Skeletal muscle tissue (tissue), 4 donors: ENCODE measurements around the gene FAM162A. TPM values are rescaled to one million over a fixed set of nuclear protein-coding genes. Genes with fewer than 3 reads are reported as not detected.
A peak's percentile ranks its signal among the peaks of the same experiment; 100 is the strongest.

Experiments
- H3K27ac ChIP-seq: one replicate; pipeline ENCODE4 v1.7.0; 2013; ENCODE audit warnings: mild to moderate bottlenecking, low read depth, low read length, inconsistent platforms
- H3K27me3 ChIP-seq, 3 donors: one replicate each; pipeline ENCODE4 v1.7.0; 2013; ENCODE audit warnings: low read length in 3 of 3; ENCODE audit not compliant: control insufficient read depth in 3 of 3, insufficient read depth in 3 of 3
- H3K36me3 ChIP-seq, 3 donors: one replicate each; pipeline ENCODE4 v1.7.0; 2013; ENCODE audit warnings: low read length in 3 of 3; ENCODE audit not compliant: control insufficient read depth in 3 of 3, insufficient read depth in 3 of 3
- H3K4me1 ChIP-seq, 3 donors: one replicate each; pipeline ENCODE4 v1.7.0; 2013; ENCODE audit warnings: low read length in 3 of 3, mild to moderate bottlenecking in 3 of 3; ENCODE audit not compliant: control insufficient read depth in 3 of 3, insufficient read depth in 3 of 3
- H3K4me3 ChIP-seq, 3 donors: one replicate each; pipeline ENCODE4 v1.7.0; 2013; ENCODE audit warnings: low read length in 3 of 3
- H3K9ac ChIP-seq, 3 donors: one replicate each; pipeline ENCODE4 v1.7.0; 2013; ENCODE audit warnings: low read length in 3 of 3, mild to moderate bottlenecking in 3 of 3, moderate library complexity in 2 of 3, low read depth in 1 of 3
- H3K9me3 ChIP-seq, 3 donors: one replicate each; pipeline ENCODE4 v1.7.0; 2013; ENCODE audit warnings: low read length in 3 of 3; ENCODE audit not compliant: control insufficient read depth in 3 of 3
- total RNA-seq: library from RNA; depleted of rRNA; stranded (reverse); fragments of >200 nt; gene quantifications from one replicate; pipeline ENCODE4 v1.2.3, GENCODE V29; 2014
- donor health status: Osteomylitis.

The FAM162A gene, protein sequence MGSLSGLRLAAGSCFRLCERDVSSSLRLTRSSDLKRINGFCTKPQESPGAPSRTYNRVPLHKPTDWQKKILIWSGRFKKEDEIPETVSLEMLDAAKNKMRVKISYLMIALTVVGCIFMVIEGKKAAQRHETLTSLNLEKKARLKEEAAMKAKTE
- 13.0 TPM for total RNA-seq

DNA sequence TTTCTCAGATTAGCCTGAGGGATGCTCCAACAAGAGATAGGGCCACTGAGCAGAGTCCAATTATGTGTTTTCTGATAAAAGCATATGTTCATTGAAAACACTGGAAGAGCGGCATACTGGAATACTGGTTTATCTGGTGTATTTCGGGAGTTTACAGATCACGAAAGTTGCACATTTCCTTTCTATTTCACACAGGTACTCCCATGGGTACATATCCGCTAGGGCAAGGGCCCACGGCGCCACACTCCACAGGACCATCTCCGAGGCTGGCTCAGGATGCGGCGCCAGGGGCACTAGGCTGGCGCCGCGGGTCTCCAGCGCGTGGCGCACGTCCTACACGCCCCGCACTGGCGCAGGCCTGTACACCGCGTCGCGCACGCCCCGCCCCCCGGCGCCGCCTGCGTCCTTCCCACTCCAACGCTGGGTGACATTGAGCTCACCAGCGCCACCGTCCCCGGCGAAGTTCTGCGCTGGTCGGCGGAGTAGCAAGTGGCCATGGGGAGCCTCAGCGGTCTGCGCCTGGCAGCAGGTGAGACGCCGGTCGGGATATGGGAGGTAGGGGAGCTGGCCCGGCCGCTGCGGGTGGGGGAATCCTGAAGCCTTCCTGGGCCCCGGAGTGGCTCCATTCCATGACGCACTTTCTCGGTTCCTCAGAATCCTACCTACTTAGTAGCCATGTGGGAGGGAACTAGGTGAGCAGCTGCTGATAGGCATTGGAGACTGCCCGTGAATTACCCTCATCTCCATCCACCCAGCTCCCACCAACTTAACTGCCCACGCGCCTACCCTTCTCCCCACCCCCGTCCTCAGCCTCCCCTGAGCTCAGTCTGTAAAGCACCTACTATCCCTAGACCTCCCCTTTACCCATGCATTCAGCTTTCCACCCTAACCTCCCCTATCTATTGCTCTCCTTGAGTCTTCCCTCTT is at the start of gene FAM162A:
TSS of gene FAM162A (plus strand) at position 412 of the 927 bp plus-strand sequence. CDS start at position 496, 84 bp downstream.
- Histone ChIP-seq H3K4me3 (peak within 1 kb of the TSS; percentile 85 to 96 (median 94)), H3K4me1 (peaks cover 4 to 18% (median 6%) of the 10 kb centered on the region in 3 donors), H3K27me3 (no peaks in the 10 kb centered on the region), H3K9ac (peak within 1 kb of the TSS; percentile 90 to 93 (median 91)), H3K9me3 (no peaks in the 10 kb centered on the region), H3K27ac (peak within 1 kb of the TSS; percentile 92), H3K36me3 (no peaks in the 10 kb centered on the region)

DNA sequence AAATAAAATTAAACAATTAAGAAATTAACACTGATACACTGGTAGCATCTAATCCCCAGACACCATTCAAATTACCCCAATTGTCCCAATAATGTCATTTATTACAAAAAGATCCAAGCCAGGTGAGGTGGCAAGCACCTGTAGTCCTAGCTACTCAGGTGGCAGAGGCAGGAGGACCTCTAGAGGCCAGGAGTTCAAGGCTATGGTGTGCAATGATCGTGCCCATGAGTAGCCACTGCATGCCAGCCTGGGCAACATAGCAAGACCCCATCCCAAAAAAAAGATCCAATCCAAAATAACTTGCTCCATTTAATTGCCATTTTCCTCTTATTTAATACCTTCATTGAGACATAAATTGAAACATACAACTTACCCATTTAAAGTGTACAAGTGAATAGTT is 41.2 kb upstream of the FAM162A start:
- no peak overlapping the region for H3K4me3 ChIP-seq
- H3K36me3 ChIP-seq = no peaks in the 10 kb centered on the region
- no peak overlapping the region for H3K9ac ChIP-seq
- H3K27me3 ChIP-seq = no peaks in the 10 kb centered on the region
- no peak overlapping the region for H3K27ac ChIP-seq
- no peaks in the 10 kb centered on the region for H3K4me1 ChIP-seq
- H3K9me3 ChIP-seq = no peaks in the 10 kb centered on the region

DNA sequence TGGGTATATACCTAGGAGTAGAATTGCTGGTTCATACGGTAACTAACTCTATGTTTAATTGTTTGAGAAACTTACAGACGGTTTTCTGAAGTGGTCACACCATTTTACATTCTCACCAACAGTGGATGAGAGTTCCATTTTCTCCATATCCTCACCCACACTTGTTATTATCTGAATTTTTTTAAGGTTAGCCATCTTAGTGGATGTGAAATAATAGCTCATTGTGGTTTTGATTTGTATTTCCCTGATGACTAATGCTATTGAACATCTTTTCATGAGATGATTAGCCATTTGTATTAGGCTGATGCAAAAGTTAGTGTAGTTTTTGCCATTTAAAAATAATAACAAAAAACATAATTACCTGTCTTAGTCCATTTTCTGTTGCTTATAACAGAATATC is 40.3 kb upstream of the FAM162A start:
- Histone ChIP-seq H3K4me3 (no peak overlapping the region), H3K9me3 (no peaks in the 10 kb centered on the region), H3K4me1 (no peaks in the 10 kb centered on the region), H3K27ac (no peak overlapping the region), H3K9ac (no peak overlapping the region), H3K36me3 (no peaks in the 10 kb centered on the region), H3K27me3 (no peaks in the 10 kb centered on the region)

DNA sequence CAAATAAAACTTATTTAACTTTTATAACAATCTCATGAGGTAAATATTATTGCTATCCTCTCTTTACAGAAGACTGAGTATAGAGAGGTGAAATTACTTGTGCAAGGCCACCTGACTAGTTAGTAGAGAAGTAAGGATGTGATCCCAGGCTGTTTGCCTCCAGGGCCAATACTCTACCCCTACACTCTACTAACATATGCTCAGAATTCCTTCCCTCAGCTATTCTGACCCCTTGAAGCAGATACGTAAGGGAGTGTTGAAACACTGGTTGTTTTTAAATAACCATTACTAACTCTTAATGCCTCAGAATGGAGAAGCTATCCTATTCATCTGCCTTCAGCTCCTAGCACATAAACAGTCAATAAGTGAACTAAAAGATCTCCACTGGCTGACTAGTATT is 34.8 kb upstream of the FAM162A start:
- no peaks in the 10 kb centered on the region for H3K4me1 ChIP-seq

DNA sequence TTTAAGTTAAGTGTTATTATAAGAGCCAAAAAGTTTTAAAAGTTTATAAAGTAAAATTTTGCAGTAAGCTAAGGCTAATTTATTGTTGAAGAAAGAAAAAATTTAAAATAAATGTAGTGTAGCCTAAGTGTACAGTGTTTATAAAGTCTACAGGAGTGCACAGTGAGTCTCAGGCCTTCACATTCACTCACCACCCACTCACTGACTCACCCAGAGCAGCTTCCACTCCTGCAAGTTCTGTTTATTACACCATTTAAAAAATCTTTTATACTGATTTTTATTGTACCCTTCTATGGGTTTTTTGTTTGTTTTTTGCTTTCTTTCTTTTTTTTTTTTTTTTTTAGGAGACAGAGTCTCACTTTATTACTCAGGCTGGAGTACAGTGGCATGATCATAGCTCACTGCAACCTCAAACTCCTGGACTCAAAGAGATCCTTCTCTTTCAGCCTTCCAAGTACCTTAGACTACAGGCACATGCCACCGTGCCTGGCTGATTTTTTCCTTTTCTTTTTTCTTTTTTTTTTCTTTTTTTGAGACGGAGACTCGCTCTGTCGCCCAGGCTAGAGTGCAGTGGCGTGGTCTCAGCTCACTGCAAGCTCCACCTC is 33.1 kb upstream of the FAM162A start:
- Histone ChIP-seq H3K4me1 (no peaks in the 10 kb centered on the region), H3K9me3 (no peaks in the 10 kb centered on the region)

More for the DNA sequence above, 34.8 kb upstream of the FAM162A start:
- Histone ChIP-seq H3K4me3 (no peak overlapping the region), H3K27me3 (no peaks in the 10 kb centered on the region), H3K27ac (no peak overlapping the region), H3K9ac (no peak overlapping the region), H3K9me3 (no peaks in the 10 kb centered on the region), H3K36me3 (no peaks in the 10 kb centered on the region)

DNA sequence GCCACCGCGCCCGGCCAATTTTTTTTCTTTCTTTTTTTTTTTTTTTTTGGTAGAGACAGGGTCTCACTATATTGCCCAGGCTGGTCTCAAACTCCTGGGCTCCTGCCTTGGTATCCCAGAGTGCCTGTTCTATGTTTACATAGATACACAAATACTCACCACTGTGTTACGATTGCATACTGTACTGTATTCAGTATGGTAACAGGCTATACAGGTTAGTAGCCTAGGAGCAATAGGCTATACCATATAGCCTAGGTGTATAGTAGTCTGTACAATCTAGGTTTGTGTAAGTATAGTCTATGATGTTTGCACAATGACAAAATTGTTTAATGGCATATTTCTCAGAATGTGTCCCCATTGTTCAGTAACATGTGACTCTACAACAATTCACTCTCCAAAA is 32.4 kb upstream of the FAM162A start:
- Histone ChIP-seq H3K9me3 (no peaks in the 10 kb centered on the region), H3K27ac (no peak overlapping the region), H3K4me1 (no peaks in the 10 kb centered on the region), H3K27me3 (no peaks in the 10 kb centered on the region), H3K9ac (no peak overlapping the region), H3K36me3 (no peaks in the 10 kb centered on the region), H3K4me3 (no peak overlapping the region)

More for the DNA sequence above, 33.1 kb upstream of the FAM162A start:
- no peak overlapping the region for H3K9ac ChIP-seq
- no peak overlapping the region for H3K4me3 ChIP-seq
- no peak overlapping the region for H3K27ac ChIP-seq
- no peaks in the 10 kb centered on the region for H3K36me3 ChIP-seq
- no peaks in the 10 kb centered on the region for H3K27me3 ChIP-seq

DNA sequence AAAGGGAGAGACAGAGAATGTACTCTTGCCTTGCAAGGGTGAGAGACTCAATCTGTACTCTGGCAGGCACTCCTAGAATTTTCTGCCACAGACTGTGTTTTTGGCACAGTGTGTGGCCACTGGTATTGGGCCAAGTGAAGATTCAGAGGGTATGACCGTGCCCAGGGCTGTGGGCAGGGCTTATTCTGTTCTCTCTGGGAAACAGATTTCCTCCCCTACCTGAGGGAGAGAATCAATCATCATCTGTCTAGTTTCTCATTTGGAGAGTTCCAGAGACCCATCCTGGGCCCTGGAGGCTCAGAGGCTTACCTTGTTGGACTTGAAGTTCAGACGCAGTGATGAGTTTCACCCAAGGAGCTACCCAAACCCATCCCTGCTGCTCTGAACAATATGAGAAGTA is 30.8 kb upstream of the FAM162A start:
- Histone ChIP-seq H3K9me3 (no peaks in the 10 kb centered on the region), H3K27ac (no peak overlapping the region), H3K4me1 (no peaks in the 10 kb centered on the region), H3K9ac (no peak overlapping the region), H3K4me3 (no peak overlapping the region), H3K36me3 (peaks cover 0 to 2% (median under 1%) of the 10 kb centered on the region in 3 donors), H3K27me3 (no peaks in the 10 kb centered on the region)

DNA sequence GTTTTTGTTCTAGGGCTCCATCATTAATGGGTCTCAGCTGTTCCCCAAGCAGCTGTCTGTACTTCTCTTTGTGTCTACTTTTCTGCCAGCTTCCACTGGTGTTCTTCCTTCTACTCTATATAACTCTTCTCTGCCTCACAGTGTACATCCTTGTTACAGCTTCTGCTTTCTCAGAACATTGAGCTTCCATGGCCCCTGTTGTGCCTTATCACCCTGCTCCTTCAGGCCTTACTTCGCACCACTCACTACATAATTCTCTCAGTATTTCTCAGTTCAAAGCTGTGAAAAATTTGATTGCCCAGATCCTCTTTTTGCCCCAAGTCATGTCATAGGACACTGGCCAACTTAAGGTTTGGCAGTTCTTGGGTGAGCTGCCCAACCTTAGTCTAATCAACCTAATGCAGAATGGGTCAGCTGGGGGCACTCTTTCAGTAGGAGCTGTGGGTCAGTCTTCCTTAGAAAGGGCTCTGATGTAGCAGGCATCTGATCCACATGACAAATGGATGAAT is 30.0 kb upstream of the FAM162A start:
- H3K9me3 ChIP-seq = no peaks in the 10 kb centered on the region
- H3K4me1 ChIP-seq = no peaks in the 10 kb centered on the region
- H3K9ac ChIP-seq = no peak overlapping the region
- peaks cover 6 to 8% (median 7%) of the 10 kb centered on the region in 3 donors for H3K36me3 ChIP-seq
- no peak overlapping the region for H3K27ac ChIP-seq
- no peaks in the 10 kb centered on the region for H3K27me3 ChIP-seq
- no peak overlapping the region for H3K4me3 ChIP-seq

DNA sequence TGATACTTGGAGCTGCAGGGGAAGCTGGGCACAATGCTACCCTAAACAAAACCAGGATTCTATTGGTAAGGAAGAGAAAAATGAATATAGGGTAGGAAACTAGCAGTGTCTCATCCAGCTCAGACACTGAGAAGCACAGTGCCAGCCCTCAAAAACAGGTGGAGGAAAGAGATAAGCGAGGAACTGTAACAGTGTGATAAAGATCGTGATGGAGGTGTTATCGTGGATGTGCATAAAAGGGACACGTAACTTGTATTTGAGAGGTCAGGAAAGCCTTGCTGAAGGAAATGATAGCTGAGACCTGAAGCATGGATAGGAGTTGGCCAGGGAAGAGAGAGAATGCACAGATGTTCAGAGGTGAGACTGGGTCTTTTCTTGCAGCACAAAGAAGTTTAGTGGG is 28.4 kb upstream of the FAM162A start:
- Histone ChIP-seq H3K36me3 (peaks cover 6 to 8% (median 7%) of the 10 kb centered on the region in 3 donors), H3K27ac (no peak overlapping the region), H3K4me3 (no peak overlapping the region), H3K27me3 (no peaks in the 10 kb centered on the region), H3K9me3 (no peaks in the 10 kb centered on the region), H3K4me1 (no peaks in the 10 kb centered on the region), H3K9ac (no peak overlapping the region)

DNA sequence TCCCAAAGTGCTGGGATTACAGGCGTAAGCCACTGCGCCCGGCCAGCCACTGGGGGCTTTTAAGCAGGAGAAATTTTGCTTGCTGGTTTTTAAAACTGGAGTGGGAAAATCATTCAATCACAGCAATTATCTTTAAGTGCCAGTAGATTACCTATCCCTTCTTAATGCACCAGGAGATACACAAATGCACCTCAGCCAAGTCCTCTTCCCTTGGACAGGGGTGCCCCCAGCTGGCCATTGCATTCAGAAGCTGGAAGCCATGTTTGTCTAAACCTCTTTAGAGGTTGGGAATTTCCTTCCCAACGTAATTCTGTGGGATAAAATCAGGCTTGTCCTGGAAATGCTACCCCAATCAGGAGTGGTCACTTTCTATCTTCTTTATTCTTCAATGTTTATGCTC is 27.6 kb upstream of the FAM162A start:
- H3K27me3 ChIP-seq = no peaks in the 10 kb centered on the region
- no peaks in the 10 kb centered on the region for H3K9me3 ChIP-seq
- peaks cover 7 to 9% (median 8%) of the 10 kb centered on the region in 3 donors for H3K36me3 ChIP-seq
- no peak overlapping the region for H3K27ac ChIP-seq
- no peak overlapping the region for H3K9ac ChIP-seq
- H3K4me1 ChIP-seq = no peaks in the 10 kb centered on the region
- H3K4me3 ChIP-seq = no peak overlapping the region
